GM10248 (cell line): ENCODE results near the gene PPM1K.

Experiments
- CTCF ChIA-PET: fragments of 300-600 bp; sonication (Branson Sonifier 250); formaldehyde crosslinking; extraction: SDS; loops from one replicate; lab custom pipeline; 2021; ENCODE audit warnings: antibody characterized with exemption; lab: Yijun Ruan, JAX
- POLR2A ChIA-PET: fragments of 350-650 bp; sonication (Branson Sonifier 250); formaldehyde crosslinking; extraction: SDS; loops from one replicate; lab custom pipeline; 2020; ENCODE audit warnings: antibody characterized with exemption; lab: Yijun Ruan, JAX
- DNase-seq: peaks from one replicate; pipeline ENCODE4 v3.0.0; 2012; ENCODE audit errors: extremely low spot score
- TF ChIP-seq, protein P1 (sequence below): IDR thresholded peaks from 2 replicates; pipeline ENCODE4 v1.5.1; 2012; ENCODE audit warnings: mild to moderate bottlenecking, low read depth; ENCODE audit errors: extremely low read depth, missing control alignments, control extremely low read depth

The PPM1K gene

DNA sequence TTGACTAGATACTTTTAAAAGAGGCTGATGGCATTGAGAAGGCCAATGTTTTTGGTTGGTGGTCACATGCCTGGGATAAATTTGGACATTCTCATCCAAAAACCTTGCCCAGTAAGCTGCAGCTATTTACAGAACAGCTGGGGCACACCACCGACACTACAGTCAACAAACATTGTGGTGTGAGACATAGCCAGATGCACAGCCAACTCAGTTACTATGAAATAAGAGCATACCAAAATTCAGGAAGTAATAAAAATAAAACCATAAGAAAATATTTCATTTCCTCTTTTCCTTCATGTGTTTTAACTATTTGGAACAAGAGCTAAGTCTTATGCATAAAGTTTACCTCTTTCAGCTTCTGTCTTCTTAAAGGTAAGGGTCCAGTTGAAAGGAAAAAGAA, 8.8 kb downstream of the PPM1K start:
- POLR2A ChIA-PET, result no interaction called here
- CTCF ChIA-PET, result interaction anchor here (1.0 kb wide), 1 partner anchor 11 kb away, joined by 3 read pairs; no protein-coding TSS in a partner anchor
- TF ChIP-seq, protein P1, sequence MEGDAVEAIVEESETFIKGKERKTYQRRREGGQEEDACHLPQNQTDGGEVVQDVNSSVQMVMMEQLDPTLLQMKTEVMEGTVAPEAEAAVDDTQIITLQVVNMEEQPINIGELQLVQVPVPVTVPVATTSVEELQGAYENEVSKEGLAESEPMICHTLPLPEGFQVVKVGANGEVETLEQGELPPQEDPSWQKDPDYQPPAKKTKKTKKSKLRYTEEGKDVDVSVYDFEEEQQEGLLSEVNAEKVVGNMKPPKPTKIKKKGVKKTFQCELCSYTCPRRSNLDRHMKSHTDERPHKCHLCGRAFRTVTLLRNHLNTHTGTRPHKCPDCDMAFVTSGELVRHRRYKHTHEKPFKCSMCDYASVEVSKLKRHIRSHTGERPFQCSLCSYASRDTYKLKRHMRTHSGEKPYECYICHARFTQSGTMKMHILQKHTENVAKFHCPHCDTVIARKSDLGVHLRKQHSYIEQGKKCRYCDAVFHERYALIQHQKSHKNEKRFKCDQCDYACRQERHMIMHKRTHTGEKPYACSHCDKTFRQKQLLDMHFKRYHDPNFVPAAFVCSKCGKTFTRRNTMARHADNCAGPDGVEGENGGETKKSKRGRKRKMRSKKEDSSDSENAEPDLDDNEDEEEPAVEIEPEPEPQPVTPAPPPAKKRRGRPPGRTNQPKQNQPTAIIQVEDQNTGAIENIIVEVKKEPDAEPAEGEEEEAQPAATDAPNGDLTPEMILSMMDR, result no peak
- DNase-seq, result no peak

DNA sequence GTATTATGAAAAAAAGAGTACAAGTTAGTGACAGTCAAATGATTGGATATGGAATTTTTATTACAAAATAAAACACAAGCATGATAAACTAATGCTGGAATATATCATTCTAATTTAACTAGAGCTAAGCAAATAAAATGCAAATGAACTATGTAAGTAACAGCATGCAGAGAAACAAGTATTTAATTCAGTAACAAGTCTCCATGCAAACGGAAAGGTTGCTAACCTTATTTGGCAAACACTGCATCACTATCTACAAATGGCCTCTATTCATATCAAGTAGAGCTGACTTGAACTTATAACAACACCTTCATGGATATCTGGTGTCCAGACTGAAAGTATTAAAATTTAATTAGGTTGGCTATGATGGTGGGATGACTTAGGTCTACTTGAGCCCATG, 15.4 kb downstream of the PPM1K start:
- ChIA-PET POLR2A (no interaction called here), CTCF (interaction anchor here (0.7 kb wide), 1 partner anchor 50 kb away, joined by 3 read pairs; no protein-coding TSS in a partner anchor)
- DNase-seq, result no peak
- TF ChIP-seq, protein P1, result no peak

DNA sequence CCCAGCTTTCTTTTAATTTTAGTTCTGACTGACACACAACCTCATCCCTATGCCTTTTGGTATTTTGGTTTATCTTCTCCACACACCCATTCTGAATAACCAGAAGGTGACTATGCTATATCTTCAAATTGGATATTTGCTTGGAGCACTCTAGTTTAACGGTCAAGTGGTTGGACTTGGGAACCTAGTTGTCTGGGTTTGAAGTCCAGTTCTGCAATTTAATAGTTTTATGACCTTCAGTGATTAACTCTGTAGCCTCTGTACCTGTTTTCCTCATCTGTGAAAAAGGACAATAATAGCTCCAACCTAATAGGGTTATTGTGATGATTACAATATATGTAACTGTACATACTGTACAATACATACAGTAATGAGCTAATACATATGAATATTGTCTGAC, 20.0 kb downstream of the PPM1K start:
- POLR2A ChIA-PET, result no interaction called here
- TF ChIP-seq, protein P1, result no peak
- CTCF ChIA-PET, result interaction anchor here (0.7 to 1.5 kb wide), 7 partner anchors 9 to 251 kb away, joined by 3 to 6 read pairs (median 3); partner anchors contain the start of gene PPM1K
- DNase-seq, result no peak

DNA sequence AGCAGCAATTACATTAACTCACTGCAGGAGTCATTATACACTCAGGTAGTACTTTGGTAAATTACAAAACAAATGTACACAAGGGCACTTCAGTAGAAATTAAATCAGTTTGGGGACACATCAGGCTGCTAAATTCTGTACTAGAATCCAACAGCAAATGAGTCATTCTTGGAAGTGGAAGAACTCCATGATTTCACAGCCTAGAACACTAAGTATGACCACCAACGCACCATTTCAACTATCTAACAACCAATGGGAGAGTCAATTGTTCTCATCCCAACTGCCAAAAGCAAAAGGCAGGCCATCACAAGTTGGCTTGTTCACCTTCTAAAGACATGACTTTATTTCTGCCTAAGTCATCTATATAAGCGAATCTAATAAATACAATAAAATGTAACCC, 26.6 kb downstream of the PPM1K start:
- TF ChIP-seq, protein P1, result no peak
- DNase-seq, result no peak
- CTCF ChIA-PET, result no interaction called here
- POLR2A ChIA-PET, result no interaction called here

DNA sequence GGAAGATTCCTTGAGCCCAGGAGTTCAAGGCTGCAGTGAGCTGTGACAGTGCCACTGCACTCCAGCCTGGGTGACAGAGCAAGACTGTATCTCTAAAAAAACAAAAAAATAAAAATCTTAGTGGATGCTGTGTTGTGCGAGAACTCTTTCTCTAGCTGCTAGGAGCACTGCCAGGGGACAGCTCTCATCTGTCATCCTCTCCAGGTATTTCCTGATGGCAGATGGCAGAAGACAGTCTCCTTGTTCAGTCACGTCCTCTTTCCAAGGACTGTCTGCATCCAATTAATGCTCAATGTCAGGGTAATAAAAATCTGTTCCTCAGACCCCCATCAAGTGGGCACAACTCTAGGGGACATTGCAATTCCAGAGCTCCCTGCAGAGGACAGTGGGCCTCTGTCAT, 29.2 kb downstream of the PPM1K start:
- TF ChIP-seq, protein P1, result no peak
- CTCF ChIA-PET, result interaction anchor here (1.5 kb wide), 1 partner anchor 9 kb away, joined by 3 read pairs; no protein-coding TSS in a partner anchor
- no peak for DNase-seq
- POLR2A ChIA-PET, result no interaction called here

DNA sequence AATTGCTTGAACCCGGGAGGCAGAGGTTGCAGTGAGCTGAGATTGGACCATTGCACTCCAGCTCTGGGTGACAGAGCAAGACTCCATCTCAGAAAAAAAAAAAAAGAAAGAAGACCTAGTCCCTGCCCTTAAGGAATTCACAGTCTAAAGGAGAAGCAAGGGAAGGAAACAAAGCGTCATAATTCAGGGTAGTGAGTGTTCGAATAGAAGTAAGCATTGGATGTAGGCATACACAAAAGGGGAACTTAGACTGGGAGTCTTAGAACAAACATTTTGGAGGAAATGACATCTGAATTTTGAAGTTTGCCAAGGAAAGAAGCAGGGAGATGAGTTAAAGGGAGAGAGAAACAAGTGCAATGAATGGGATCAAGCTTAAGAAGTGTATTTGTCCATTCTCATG, 32.4 kb downstream of the PPM1K start:
- CTCF ChIA-PET, result interaction anchor here (1.1 to 1.4 kb wide), 2 partner anchors 13 to 40 kb away, joined by 3 to 4 read pairs; no protein-coding TSS in a partner anchor

More for the DNA sequence above, 32.4 kb downstream of the PPM1K start:
- TF ChIP-seq, protein P1, result no peak
- DNase-seq, result no peak
- POLR2A ChIA-PET, result no interaction called here
